ENCODE data around the gene ABCC8. TPM values are rescaled to one million over a fixed set of nuclear protein-coding genes. Genes with fewer than 3 reads are reported as not detected.

The ABCC8 gene
- total RNA-seq, 1 donor from 2014 or later = not detected

- no peak for ATAC-seq
Measured at GRCh38 chr11:17469998-17470397, 6.6 kb downstream of the ABCC8 start.

- ATAC-seq = no peak
Measured at GRCh38 chr11:17468122-17468521, 8.5 kb downstream of the ABCC8 start.

GRCh38 chr11:17463546-17464174 lies 13.0 kb downstream of the ABCC8 start:
- ATAC-seq = no peak

- no peak for ATAC-seq
Measured at GRCh38 chr11:17462940-17463339, 13.7 kb downstream of the ABCC8 start.

- ATAC-seq = no peak
Measured at GRCh38 chr11:17460406-17460805, 16.2 kb downstream of the ABCC8 start.

- ATAC-seq = no peak
Measured at GRCh38 chr11:17459236-17459896, 17.3 kb downstream of the ABCC8 start.

- no peak for ATAC-seq
Measured at GRCh38 chr11:17458268-17458667, 18.4 kb downstream of the ABCC8 start.

- ATAC-seq = no peak
Measured at GRCh38 chr11:17457396-17458173, 19.1 kb downstream of the ABCC8 start.

- no peak for ATAC-seq
Measured at GRCh38 chr11:17452668-17453067, 24.0 kb downstream of the ABCC8 start.

- no peak for ATAC-seq
Measured at GRCh38 chr11:17449158-17449557, 27.5 kb downstream of the ABCC8 start.

- ATAC-seq = no peak
Measured at GRCh38 chr11:17446482-17446881, 30.2 kb downstream of the ABCC8 start.

- ATAC-seq = no peak
Measured at GRCh38 chr11:17445240-17445795, 31.3 kb downstream of the ABCC8 start.

GRCh38 chr11:17443926-17444690 lies 32.5 kb downstream of the ABCC8 start:
- ATAC-seq = no peak

GRCh38 chr11:17443423-17443822 lies 33.2 kb downstream of the ABCC8 start:
- no peak for ATAC-seq

GRCh38 chr11:17443000-17443399 lies 33.6 kb downstream of the ABCC8 start:
- no peak for ATAC-seq

GRCh38 chr11:17439316-17439782 lies 37.3 kb downstream of the ABCC8 start:
- ATAC-seq = no peak

- ATAC-seq = no peak
Measured at GRCh38 chr11:17437366-17437765, 39.3 kb downstream of the ABCC8 start.

- ATAC-seq = no peak
Measured at GRCh38 chr11:17434108-17434507, 42.5 kb downstream of the ABCC8 start.

GRCh38 chr11:17432002-17432401 lies 44.6 kb downstream of the ABCC8 start:
- no peak for ATAC-seq

GRCh38 chr11:17431139-17431538 lies 45.5 kb downstream of the ABCC8 start:
- no peak for ATAC-seq

- ATAC-seq = no peak
Measured at GRCh38 chr11:17430616-17431015, 46.0 kb downstream of the ABCC8 start.

GRCh38 chr11:17428925-17429324 lies 47.7 kb downstream of the ABCC8 start:
- no peak for ATAC-seq

- ATAC-seq = no peak
Measured at GRCh38 chr11:17428261-17428660, 48.4 kb downstream of the ABCC8 start.

Measured in esophagus mucosa (tissue), 1 donor.